H7 (cell line): ENCODE results near the gene VARS2. TPM values are rescaled to one million over a fixed set of nuclear protein-coding genes. Genes with fewer than 3 reads are reported as not detected.
"Not testable (repeated sequence)": the region's sequence is repeated elsewhere in the genome, so short reads cannot be mapped to it uniquely, and the experiment has no call there.

Experiments
- DNase-seq: peaks from one replicate; pipeline ENCODE4 v3.0.0; 2012
- H3K27me3 ChIP-seq: 2 replicates; pipeline ENCODE4 v1.6.0; 2011; ENCODE audit warnings: mild to moderate bottlenecking, low read length; ENCODE audit not compliant: control insufficient read depth, insufficient read depth
- H3K36me3 ChIP-seq: replicated peaks from 2 replicates; pipeline ENCODE4 v1.5.1; 2011; ENCODE audit warnings: low read length; ENCODE audit not compliant: control insufficient read depth, insufficient read depth
- H3K4me3 ChIP-seq: 2 replicates; pipeline ENCODE4 v1.5.1; 2011; ENCODE audit warnings: low read depth, mild to moderate bottlenecking, control low read depth, low read length, moderate library complexity; ENCODE audit not compliant: insufficient read depth
- total RNA-seq: library from RNA; depleted of rRNA; stranded (reverse); fragments of >200 nt; shearing (Covaris generic); gene quantifications from 2 replicates; pipeline ENCODE4 v1.2.3, GENCODE V29; 2014

Gene VARS2
- total RNA-seq, 1 experiment from 2014 or later, result 54.4 TPM

- H3K36me3 ChIP-seq, result peaks cover 16% of the 10 kb centered on the region
- no peaks in the 10 kb centered on the region for H3K27me3 ChIP-seq
- peak; percentile 61 for DNase-seq
- no peak overlapping the region for H3K4me3 ChIP-seq
Observed at GRCh38 chr6:30922447-30922852, 8.4 kb downstream of the VARS2 start.

- DNase-seq, H3K27me3 ChIP-seq, H3K4me3 ChIP-seq: not testable (repeated sequence)
- H3K36me3 ChIP-seq, result peaks cover 11% of the 10 kb centered on the region
Observed at GRCh38 chr6:30924040-30924627, 10.1 kb downstream of the VARS2 start.

- DNase-seq, result no peak
- H3K27me3 ChIP-seq, result no peaks in the 10 kb centered on the region
Observed at GRCh38 chr6:30926644-30927043, 12.6 kb downstream of the VARS2 start.

GRCh38 chr6:30927080-30927479, 13.0 kb downstream of the VARS2 start:
- peaks cover 10% of the 10 kb centered on the region for H3K36me3 ChIP-seq
- not testable (repeated sequence) for DNase-seq, H3K4me3 ChIP-seq, H3K27me3 ChIP-seq

More at GRCh38 chr6:30926644-30927043, 12.6 kb downstream of the VARS2 start:
- H3K36me3 ChIP-seq, result peaks cover 11% of the 10 kb centered on the region
- no peak overlapping the region for H3K4me3 ChIP-seq

- H3K27me3 ChIP-seq, result no peaks in the 10 kb centered on the region
- H3K4me3 ChIP-seq, result no peak overlapping the region
- no peak for DNase-seq
- H3K36me3 ChIP-seq, result peaks cover 3% of the 10 kb centered on the region
Observed at GRCh38 chr6:30928677-30929076, 14.6 kb downstream of the VARS2 start.

GRCh38 chr6:30930506-30930905, 16.5 kb downstream of the VARS2 start:
- Histone ChIP-seq H3K27me3 (no peaks in the 10 kb centered on the region), H3K36me3 (peaks cover 3% of the 10 kb centered on the region), H3K4me3 (no peak overlapping the region)

GRCh38 chr6:30931272-30931671, 17.2 kb downstream of the VARS2 start:
- no peaks in the 10 kb centered on the region for H3K27me3 ChIP-seq
- H3K36me3 ChIP-seq, result peaks cover 3% of the 10 kb centered on the region; the same call in 1 of the 2 replicates
- no peak overlapping the region for H3K4me3 ChIP-seq
- no peak for DNase-seq

More at GRCh38 chr6:30930506-30930905, 16.5 kb downstream of the VARS2 start:
- no peak for DNase-seq

- Histone ChIP-seq H3K27me3 (no peaks in the 10 kb centered on the region; the same call in 1 of the 2 replicates), H3K4me3 (no peak within 1 kb of the TSS), H3K36me3 (no peaks in the 10 kb centered on the region)
- no peak for DNase-seq
Observed at GRCh38 chr6:30931969-30932645, 18.1 kb downstream of the VARS2 start, which contains the start of gene SFTA2. TSS of gene SFTA2 (minus strand) at chr6:30932170. CDS start at chr6:30932096, 74 bp downstream.

GRCh38 chr6:30932665-30933365, 18.8 kb downstream of the VARS2 start:
- DNase-seq, result no peak
- Histone ChIP-seq H3K36me3 (no peaks in the 10 kb centered on the region), H3K27me3 (no peaks in the 10 kb centered on the region; the same call in 1 of the 2 replicates), H3K4me3 (no peak overlapping the region)

GRCh38 chr6:30935018-30935417, 21.0 kb downstream of the VARS2 start:
- Histone ChIP-seq H3K36me3 (no peaks in the 10 kb centered on the region), H3K4me3 (no peak overlapping the region), H3K27me3 (no peaks in the 10 kb centered on the region; the same call in 1 of the 2 replicates)
- peak; percentile 22 for DNase-seq

- Histone ChIP-seq H3K27me3 (no peaks in the 10 kb centered on the region; the same call in 1 of the 2 replicates), H3K36me3 (no peaks in the 10 kb centered on the region), H3K4me3 (no peak overlapping the region)
- peak; percentile 40 for DNase-seq
Observed at GRCh38 chr6:30937265-30937664, 23.2 kb downstream of the VARS2 start.

GRCh38 chr6:30938730-30939129, 24.7 kb downstream of the VARS2 start:
- DNase-seq, result no peak
- Histone ChIP-seq H3K27me3 (no peaks in the 10 kb centered on the region; the same call in 1 of the 2 replicates), H3K36me3 (no peaks in the 10 kb centered on the region), H3K4me3 (no peak overlapping the region)

GRCh38 chr6:30939473-30939872, 25.4 kb downstream of the VARS2 start:
- DNase-seq, result no peak
- no peak overlapping the region for H3K4me3 ChIP-seq
- no peaks in the 10 kb centered on the region; the same call in 1 of the 2 replicates for H3K27me3 ChIP-seq
- no peaks in the 10 kb centered on the region for H3K36me3 ChIP-seq

GRCh38 chr6:30940361-30940986, 26.4 kb downstream of the VARS2 start, which contains the start of gene MUCL3:
TSS of gene MUCL3 (plus strand) at chr6:30940973. CDS start at chr6:30941000, 27 bp downstream.
- Histone ChIP-seq H3K36me3 (no peaks in the 10 kb centered on the region), H3K4me3 (no peak within 1 kb of the TSS), H3K27me3 (no peaks in the 10 kb centered on the region; the same call in 1 of the 2 replicates)
- DNase-seq, result peak; percentile 30
